Panc1 (cell line): ENCODE results near the gene AGAP1.

ENCODE experiments used
- CTCF ChIP-seq: fragments of 450-650 bp; IDR thresholded peaks from 2 replicates; pipeline ENCODE4 v1.5.1; 2017; ENCODE audit warnings: mild to moderate bottlenecking
- TCF7L2 ChIP-seq: IDR thresholded peaks from 2 replicates; pipeline ENCODE4 v1.6.1; 2011; ENCODE audit warnings: mild to moderate bottlenecking, low read depth, low read length, inconsistent platforms

- TF ChIP-seq CTCF (no peak), TCF7L2 (no peak)
These were observed 32.3 kb downstream of the AGAP1 start for GRCh38 chr2:235526166-235526565.
